Effector memory CD8-positive, alpha-beta T cell (primary cell): Measurements from ENCODE around the gene SORBS2.

Source experiments
- ATAC-seq: fragments of 150-1000 bp; cut with Tn5 transposase; replicated peaks from 2 replicates; pipeline ENCODE4 v1.10.0; 2021; ENCODE audit warnings: mild to moderate bottlenecking, moderate library complexity
- DNase-seq, 3 experiments: peaks; one replicate each; pipeline ENCODE4 v3.0.0; 2021
- H3K27ac Mint-ChIP-seq, 2 donors: one replicate each; pipeline ENCODE4 v1.8.0; 2022; ENCODE audit warnings: mild to moderate bottlenecking in 2 of 2, mixed read lengths in 2 of 2, moderate library complexity in 2 of 2
- H3K27me3 Mint-ChIP-seq, 2 donors: one replicate each; pipeline ENCODE4 v1.8.0; 2022; ENCODE audit warnings: mixed read lengths in 2 of 2
- H3K36me3 Mint-ChIP-seq: one replicate; pipeline ENCODE4 v1.8.0; 2022; ENCODE audit warnings: mild to moderate bottlenecking, moderate library complexity, mixed read lengths; ENCODE audit not compliant: insufficient read depth
- H3K4me1 Mint-ChIP-seq, 2 donors: one replicate each; pipeline ENCODE4 v1.8.0; 2022; ENCODE audit warnings: low read depth in 2 of 2, mixed read lengths in 2 of 2
- H3K4me3 Mint-ChIP-seq, 2 donors: one replicate each; pipeline ENCODE4 v1.8.0; 2022; ENCODE audit warnings: mild to moderate bottlenecking in 2 of 2, mixed read lengths in 2 of 2, moderate library complexity in 2 of 2
- H3K9me3 Mint-ChIP-seq, 2 donors: one replicate each; pipeline ENCODE4 v1.8.0; 2022; ENCODE audit warnings: mixed read lengths in 2 of 2

Gene SORBS2

GRCh38 chr4:185805262-185805802 lies 6.7 kb downstream of the SORBS2 start:
- no peak overlapping the region for H3K4me3 Mint-ChIP-seq
- no peak for ATAC-seq
- H3K27me3 Mint-ChIP-seq: peaks cover 0 to 13% of the 10 kb centered on the region in 2 donors
- no peak overlapping the region for H3K27ac Mint-ChIP-seq
- DNase-seq: no peak
- no peaks in the 10 kb centered on the region for H3K4me1 Mint-ChIP-seq
- peaks cover 0 to 7% of the 10 kb centered on the region in 2 donors for H3K9me3 Mint-ChIP-seq
- H3K36me3 Mint-ChIP-seq: no peaks in the 10 kb centered on the region

GRCh38 chr4:185803022-185803421 lies 9.0 kb downstream of the SORBS2 start:
- Mint-ChIP-seq H3K4me1 (no peaks in the 10 kb centered on the region), H3K36me3 (no peaks in the 10 kb centered on the region), H3K27ac (no peak overlapping the region), H3K9me3 (peaks cover 0 to 7% of the 10 kb centered on the region in 2 donors), H3K27me3 (no peaks in the 10 kb centered on the region), H3K4me3 (no peak overlapping the region)
- DNase-seq: no peak
- no peak for ATAC-seq

- ATAC-seq: no peak
- Mint-ChIP-seq H3K9me3 (peaks cover 0 to 7% of the 10 kb centered on the region in 2 donors), H3K36me3 (no peaks in the 10 kb centered on the region), H3K4me1 (no peaks in the 10 kb centered on the region), H3K27me3 (peaks cover 0 to 10% of the 10 kb centered on the region in 2 donors), H3K4me3 (no peak overlapping the region), H3K27ac (no peak overlapping the region)
- DNase-seq: no peak
Measured at GRCh38 chr4:185801471-185801870, 10.5 kb downstream of the SORBS2 start.

GRCh38 chr4:185800266-185800945 lies 11.6 kb downstream of the SORBS2 start:
- Mint-ChIP-seq H3K27me3 (peaks cover 0 to 18% of the 10 kb centered on the region in 2 donors), H3K4me3 (no peak overlapping the region), H3K4me1 (no peaks in the 10 kb centered on the region), H3K27ac (no peak overlapping the region), H3K9me3 (peaks cover 0 to 7% of the 10 kb centered on the region in 2 donors), H3K36me3 (no peaks in the 10 kb centered on the region)
- DNase-seq: no peak
- no peak for ATAC-seq

- no peaks in the 10 kb centered on the region for H3K36me3 Mint-ChIP-seq
- no peak overlapping the region for H3K4me3 Mint-ChIP-seq
- DNase-seq (no peak), ATAC-seq (no peak)
- H3K27ac Mint-ChIP-seq: no peak overlapping the region
- peaks cover 0 to 21% of the 10 kb centered on the region in 2 donors for H3K27me3 Mint-ChIP-seq
- peaks cover 0 to 7% of the 10 kb centered on the region in 2 donors for H3K9me3 Mint-ChIP-seq
- no peaks in the 10 kb centered on the region for H3K4me1 Mint-ChIP-seq
Measured at GRCh38 chr4:185799442-185799841, 12.6 kb downstream of the SORBS2 start.

GRCh38 chr4:185797596-185798338 lies 14.2 kb downstream of the SORBS2 start:
- peaks cover 0 to 21% of the 10 kb centered on the region in 2 donors for H3K27me3 Mint-ChIP-seq
- no peak for ATAC-seq
- DNase-seq: no peak
- H3K36me3 Mint-ChIP-seq: no peaks in the 10 kb centered on the region
- H3K9me3 Mint-ChIP-seq: peaks cover 0 to 7% of the 10 kb centered on the region in 2 donors
- H3K27ac Mint-ChIP-seq: no peak overlapping the region
- no peaks in the 10 kb centered on the region for H3K4me1 Mint-ChIP-seq
- H3K4me3 Mint-ChIP-seq: no peak overlapping the region

GRCh38 chr4:185797018-185797417 lies 15.0 kb downstream of the SORBS2 start:
- no peak overlapping the region for H3K27ac Mint-ChIP-seq
- DNase-seq (no peak), ATAC-seq (no peak)
- peaks cover 0 to 7% of the 10 kb centered on the region in 2 donors for H3K9me3 Mint-ChIP-seq
- H3K27me3 Mint-ChIP-seq: peaks cover 0 to 21% of the 10 kb centered on the region in 2 donors
- no peaks in the 10 kb centered on the region for H3K36me3 Mint-ChIP-seq
- no peak overlapping the region for H3K4me3 Mint-ChIP-seq
- H3K4me1 Mint-ChIP-seq: no peaks in the 10 kb centered on the region

GRCh38 chr4:185796176-185796575 lies 15.8 kb downstream of the SORBS2 start:
- Mint-ChIP-seq H3K4me3 (no peak overlapping the region), H3K36me3 (no peaks in the 10 kb centered on the region), H3K27ac (no peak overlapping the region), H3K4me1 (no peaks in the 10 kb centered on the region), H3K27me3 (peaks cover 0 to 21% of the 10 kb centered on the region in 2 donors), H3K9me3 (peaks cover 0 to 6% of the 10 kb centered on the region in 2 donors)
- ATAC-seq: no peak
- no peak for DNase-seq

GRCh38 chr4:185794637-185795036 lies 17.4 kb downstream of the SORBS2 start:
- Mint-ChIP-seq H3K9me3 (no peaks in the 10 kb centered on the region), H3K27me3 (peaks cover 0 to 21% of the 10 kb centered on the region in 2 donors), H3K4me3 (no peak overlapping the region), H3K36me3 (no peaks in the 10 kb centered on the region), H3K27ac (no peak overlapping the region), H3K4me1 (no peaks in the 10 kb centered on the region)
- DNase-seq (no peak), ATAC-seq (no peak)

- DNase-seq (no peak), ATAC-seq (no peak)
- no peak overlapping the region for H3K27ac Mint-ChIP-seq
- peaks cover 5 to 21% of the 10 kb centered on the region in 2 donors for H3K27me3 Mint-ChIP-seq
- H3K4me1 Mint-ChIP-seq: no peaks in the 10 kb centered on the region
- H3K4me3 Mint-ChIP-seq: no peak overlapping the region
- H3K9me3 Mint-ChIP-seq: no peaks in the 10 kb centered on the region
- no peaks in the 10 kb centered on the region for H3K36me3 Mint-ChIP-seq
Measured at GRCh38 chr4:185793716-185794115, 18.3 kb downstream of the SORBS2 start.

GRCh38 chr4:185793116-185793485 lies 18.9 kb downstream of the SORBS2 start:
- H3K4me3 Mint-ChIP-seq: no peak overlapping the region
- no peaks in the 10 kb centered on the region for H3K9me3 Mint-ChIP-seq
- H3K27ac Mint-ChIP-seq: no peak overlapping the region
- no peaks in the 10 kb centered on the region for H3K4me1 Mint-ChIP-seq
- H3K27me3 Mint-ChIP-seq: peaks cover 5 to 21% of the 10 kb centered on the region in 2 donors
- ATAC-seq: no peak
- H3K36me3 Mint-ChIP-seq: no peaks in the 10 kb centered on the region
- no peak for DNase-seq

GRCh38 chr4:185792384-185793115 lies 19.4 kb downstream of the SORBS2 start:
- Mint-ChIP-seq H3K36me3 (no peaks in the 10 kb centered on the region), H3K9me3 (no peaks in the 10 kb centered on the region), H3K27me3 (peaks cover 5 to 24% of the 10 kb centered on the region in 2 donors), H3K4me3 (no peak overlapping the region), H3K4me1 (no peaks in the 10 kb centered on the region), H3K27ac (no peak overlapping the region)
- ATAC-seq: no peak
- no peak for DNase-seq

GRCh38 chr4:185787926-185788679 lies 23.9 kb downstream of the SORBS2 start:
- Mint-ChIP-seq H3K27ac (no peak overlapping the region), H3K27me3 (peaks cover 11 to 20% of the 10 kb centered on the region in 2 donors), H3K36me3 (no peaks in the 10 kb centered on the region), H3K4me3 (no peak overlapping the region), H3K4me1 (no peaks in the 10 kb centered on the region), H3K9me3 (no peaks in the 10 kb centered on the region)
- ATAC-seq (no peak), DNase-seq (no peak)
